ENCODE data around the gene TRMT2A.

Gene TRMT2A

DNA sequence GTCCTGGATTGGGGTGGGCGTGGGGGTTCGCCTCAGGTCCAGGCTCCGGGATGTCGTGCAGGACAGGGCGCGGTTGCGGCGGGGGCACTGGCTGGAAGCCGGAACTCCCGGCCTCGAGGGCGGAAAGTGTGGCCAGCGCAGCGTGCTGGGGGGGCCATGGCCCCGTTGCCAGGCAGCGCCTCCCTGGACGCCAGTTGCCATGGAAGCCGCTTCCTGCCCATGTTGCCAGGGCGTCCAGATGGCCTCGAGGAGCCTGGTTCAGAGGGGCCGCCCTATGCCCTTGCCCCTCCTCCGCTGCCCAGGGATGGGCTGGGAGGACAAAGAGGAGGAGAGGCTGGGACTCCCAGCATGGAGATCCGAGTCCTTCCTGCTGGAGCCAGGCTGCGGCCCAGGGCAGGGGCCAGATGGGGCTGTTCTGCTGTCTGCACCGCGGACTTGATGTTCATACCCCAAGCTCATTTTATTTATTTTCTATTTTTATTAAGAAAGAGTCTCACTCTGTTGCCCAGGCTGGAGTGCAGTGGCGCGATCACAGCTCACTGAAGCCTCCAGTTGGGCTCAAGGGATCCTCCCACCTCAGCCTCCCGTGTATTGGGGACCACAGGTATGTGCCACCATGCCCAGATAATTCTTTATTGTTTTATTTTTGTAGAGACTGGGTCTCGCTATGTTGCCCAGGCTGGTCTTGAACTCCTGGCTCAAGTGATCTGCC lies 38.5 kb upstream of the TRMT2A start:
- Histone ChIP-seq H3K36me3 (ENCODE audit: insufficient read depth, low read length) (no peaks in the 10 kb centered on the region), H3K4me1 (ENCODE audit: insufficient read depth, low read length) (peaks cover 43% of the 10 kb centered on the region), H3K9me3 (ENCODE audit: low read length) (no peaks in the 10 kb centered on the region), H3K27me3 (ENCODE audit: insufficient read depth, low read length) (no peaks in the 10 kb centered on the region), H2AFZ (ENCODE audit: low read depth, low read length) (peak overlapping the region; percentile 31), H3K4me3 (ENCODE audit: low read length) (no peak overlapping the region)

DNA sequence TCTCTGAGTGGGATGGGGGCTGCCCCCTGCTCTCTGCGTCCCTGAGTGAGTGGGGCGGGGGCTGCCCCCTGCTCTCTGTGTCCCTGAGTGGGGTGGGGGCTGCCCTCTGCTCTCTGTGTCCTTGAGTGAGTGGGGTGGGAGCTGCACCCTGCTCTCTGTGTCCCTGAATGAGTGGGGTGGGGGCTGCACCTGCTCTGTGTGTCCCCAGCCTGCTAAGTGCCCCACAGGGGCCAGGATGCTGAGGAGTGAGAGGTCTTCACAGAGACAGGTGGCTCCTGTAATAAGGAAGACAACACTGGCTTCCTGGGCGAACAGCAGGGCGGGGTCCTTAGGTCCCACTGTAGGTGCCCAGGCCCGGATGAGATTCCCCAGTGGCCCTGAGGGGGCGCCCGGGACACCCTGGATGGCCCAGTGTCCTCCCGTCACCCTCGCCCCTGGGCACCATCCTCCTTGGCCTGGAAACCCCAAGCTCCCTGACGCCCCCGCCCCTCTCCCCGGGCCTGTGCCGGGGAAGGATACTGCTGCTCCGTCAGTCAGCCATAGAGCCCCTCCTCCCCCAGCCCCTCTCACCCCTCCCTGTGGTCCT lies 37.7 kb upstream of the TRMT2A start:
- no peaks in the 10 kb centered on the region for H3K36me3 ChIP-seq (ENCODE audit: insufficient read depth, low read length)
- no peaks in the 10 kb centered on the region for H3K9me3 ChIP-seq (ENCODE audit: low read length)
- peak overlapping the region; percentile 31 for H2AFZ ChIP-seq (ENCODE audit: low read depth, low read length)
- peaks cover 43% of the 10 kb centered on the region for H3K4me1 ChIP-seq (ENCODE audit: insufficient read depth, low read length)
- no peaks in the 10 kb centered on the region for H3K27me3 ChIP-seq (ENCODE audit: insufficient read depth, low read length)
- no peak overlapping the region for H3K4me3 ChIP-seq (ENCODE audit: low read length)

DNA sequence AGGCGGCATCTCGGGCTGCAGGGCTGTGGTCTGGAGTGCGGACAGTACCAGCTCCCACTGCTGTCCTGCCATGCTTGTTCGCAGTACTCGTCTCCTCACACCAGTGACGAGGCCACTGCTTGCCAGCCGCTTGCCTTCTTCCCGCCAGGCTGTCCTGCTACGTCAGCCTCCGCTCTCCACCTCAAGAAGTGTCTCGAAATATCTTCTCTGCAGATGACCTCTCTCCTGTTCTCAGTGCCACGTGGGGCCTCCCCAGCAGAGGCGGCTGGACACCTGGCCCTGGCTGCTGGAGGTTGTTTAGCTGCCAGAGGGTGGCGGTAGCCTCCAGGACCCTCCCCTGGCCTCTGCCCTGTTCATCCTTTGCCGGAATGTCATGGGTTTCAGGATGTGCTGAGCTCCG lies 36.9 kb upstream of the TRMT2A start:
- Histone ChIP-seq H3K4me3 (ENCODE audit: low read length) (no peak overlapping the region), H3K27me3 (ENCODE audit: insufficient read depth, low read length) (no peaks in the 10 kb centered on the region), H3K4me1 (ENCODE audit: insufficient read depth, low read length) (peaks cover 40% of the 10 kb centered on the region), H3K9me3 (ENCODE audit: low read length) (no peaks in the 10 kb centered on the region), H3K36me3 (ENCODE audit: insufficient read depth, low read length) (no peaks in the 10 kb centered on the region), H2AFZ (ENCODE audit: low read depth, low read length) (no peak overlapping the region)

DNA sequence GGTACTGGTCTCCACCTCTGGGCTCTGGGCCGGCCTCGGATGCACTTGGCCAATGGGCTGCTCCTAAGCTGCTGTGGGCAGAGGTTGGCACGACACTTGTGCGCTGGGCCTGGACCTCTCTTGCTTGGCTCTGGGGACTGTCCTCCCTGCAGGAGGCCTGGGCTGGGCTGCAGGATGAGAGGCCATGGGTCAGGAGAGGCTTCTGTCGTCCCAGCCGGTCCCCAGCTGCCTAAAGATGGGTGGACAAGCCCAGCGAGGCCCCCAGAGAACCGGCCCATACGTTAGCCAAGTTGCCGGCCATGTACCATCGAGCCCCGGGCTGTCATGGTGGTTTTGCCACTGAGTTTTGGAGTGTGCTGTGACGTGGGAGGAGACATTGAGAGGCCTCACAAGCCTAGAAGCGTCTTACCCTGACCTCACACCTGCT lies 35.5 kb upstream of the TRMT2A start:
- H3K9me3 ChIP-seq (ENCODE audit: low read length), result no peaks in the 10 kb centered on the region
- no peaks in the 10 kb centered on the region for H3K36me3 ChIP-seq (ENCODE audit: insufficient read depth, low read length)
- no peak overlapping the region for H2AFZ ChIP-seq (ENCODE audit: low read depth, low read length)
- H3K4me1 ChIP-seq (ENCODE audit: insufficient read depth, low read length), result peaks cover 36% of the 10 kb centered on the region
- H3K4me3 ChIP-seq (ENCODE audit: low read length), result no peak overlapping the region
- no peaks in the 10 kb centered on the region for H3K27me3 ChIP-seq (ENCODE audit: insufficient read depth, low read length)

DNA sequence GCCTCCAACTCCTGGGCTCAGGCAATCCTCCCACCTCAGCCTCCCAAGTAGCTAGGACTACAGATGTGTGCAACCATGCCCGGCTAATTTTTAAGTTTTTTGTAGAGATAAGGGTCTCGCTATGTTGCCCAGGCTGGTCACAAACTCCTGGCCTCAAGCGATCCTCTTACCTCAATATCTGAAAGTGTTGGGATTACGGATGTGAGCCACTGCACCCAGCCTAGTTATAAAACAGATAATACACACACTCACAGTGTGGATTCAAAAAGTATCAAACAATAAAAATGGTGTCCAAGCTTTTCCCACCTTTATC lies 34.2 kb upstream of the TRMT2A start:
- Histone ChIP-seq H3K36me3 (ENCODE audit: insufficient read depth, low read length) (no peaks in the 10 kb centered on the region), H3K4me3 (ENCODE audit: low read length) (no peak overlapping the region), H3K9me3 (ENCODE audit: low read length) (no peaks in the 10 kb centered on the region), H3K27me3 (ENCODE audit: insufficient read depth, low read length) (no peaks in the 10 kb centered on the region), H2AFZ (ENCODE audit: low read depth, low read length) (no peak overlapping the region), H3K4me1 (ENCODE audit: insufficient read depth, low read length) (peaks cover 36% of the 10 kb centered on the region)

DNA sequence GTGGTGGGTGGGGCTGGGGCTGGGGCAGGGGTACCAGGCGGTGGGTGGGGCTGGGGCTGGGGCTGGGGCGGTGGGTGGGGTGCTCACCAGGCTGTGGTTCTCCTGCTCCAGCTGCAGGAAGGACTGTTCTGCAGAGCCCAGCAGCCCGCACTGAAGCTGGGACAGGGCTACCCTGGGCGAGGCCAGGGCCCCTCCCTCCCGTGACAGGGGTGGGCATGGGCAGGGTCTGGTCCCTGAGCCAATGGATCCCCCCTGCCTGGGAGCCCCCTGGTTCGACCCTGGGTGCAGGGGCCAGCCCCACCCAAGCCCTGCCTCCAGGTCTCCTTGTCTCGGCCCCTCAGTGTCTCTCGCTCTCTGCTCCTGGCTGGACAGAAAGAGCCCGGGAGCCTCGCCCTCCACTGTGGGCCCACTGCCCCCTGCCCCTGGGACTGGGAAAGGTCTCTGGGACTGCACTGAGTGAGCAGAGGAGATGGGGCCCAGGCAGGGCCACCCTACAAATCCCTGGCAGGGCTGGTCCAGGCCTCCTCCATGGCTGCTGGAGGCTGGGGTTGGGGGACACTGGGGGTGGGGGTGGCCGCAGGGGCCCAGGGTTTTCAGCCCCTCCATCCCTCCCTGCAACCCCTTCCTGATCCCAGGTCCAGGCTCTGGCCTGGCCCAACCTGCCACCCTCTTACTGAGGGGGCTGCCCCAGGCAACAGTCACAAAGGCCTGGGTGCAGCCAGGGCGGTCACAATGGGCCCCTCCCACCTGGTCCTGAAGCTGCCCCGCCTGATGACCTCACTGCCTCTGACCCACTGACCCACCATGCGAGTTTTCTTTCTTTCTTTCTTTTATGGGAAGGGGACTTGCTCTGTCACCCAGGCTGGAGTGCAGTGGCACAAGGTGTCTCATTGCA lies 33.6 kb upstream of the TRMT2A start, which contains the start of gene CCDC188:
TSS of gene CCDC188 (minus strand) at position 675 of the 895 bp plus-strand sequence. CDS start at position 606, 69 bp downstream.
- H3K9me3 ChIP-seq (ENCODE audit: low read length), result no peaks in the 10 kb centered on the region
- H3K27me3 ChIP-seq (ENCODE audit: insufficient read depth, low read length), result no peaks in the 10 kb centered on the region
- H2AFZ ChIP-seq (ENCODE audit: low read depth, low read length), result no peak within 1 kb of the TSS
- H3K36me3 ChIP-seq (ENCODE audit: insufficient read depth, low read length), result peaks cover 1% of the 10 kb centered on the region
- peaks cover 33% of the 10 kb centered on the region for H3K4me1 ChIP-seq (ENCODE audit: insufficient read depth, low read length)
- no peak within 1 kb of the TSS for H3K4me3 ChIP-seq (ENCODE audit: low read length)

DNA sequence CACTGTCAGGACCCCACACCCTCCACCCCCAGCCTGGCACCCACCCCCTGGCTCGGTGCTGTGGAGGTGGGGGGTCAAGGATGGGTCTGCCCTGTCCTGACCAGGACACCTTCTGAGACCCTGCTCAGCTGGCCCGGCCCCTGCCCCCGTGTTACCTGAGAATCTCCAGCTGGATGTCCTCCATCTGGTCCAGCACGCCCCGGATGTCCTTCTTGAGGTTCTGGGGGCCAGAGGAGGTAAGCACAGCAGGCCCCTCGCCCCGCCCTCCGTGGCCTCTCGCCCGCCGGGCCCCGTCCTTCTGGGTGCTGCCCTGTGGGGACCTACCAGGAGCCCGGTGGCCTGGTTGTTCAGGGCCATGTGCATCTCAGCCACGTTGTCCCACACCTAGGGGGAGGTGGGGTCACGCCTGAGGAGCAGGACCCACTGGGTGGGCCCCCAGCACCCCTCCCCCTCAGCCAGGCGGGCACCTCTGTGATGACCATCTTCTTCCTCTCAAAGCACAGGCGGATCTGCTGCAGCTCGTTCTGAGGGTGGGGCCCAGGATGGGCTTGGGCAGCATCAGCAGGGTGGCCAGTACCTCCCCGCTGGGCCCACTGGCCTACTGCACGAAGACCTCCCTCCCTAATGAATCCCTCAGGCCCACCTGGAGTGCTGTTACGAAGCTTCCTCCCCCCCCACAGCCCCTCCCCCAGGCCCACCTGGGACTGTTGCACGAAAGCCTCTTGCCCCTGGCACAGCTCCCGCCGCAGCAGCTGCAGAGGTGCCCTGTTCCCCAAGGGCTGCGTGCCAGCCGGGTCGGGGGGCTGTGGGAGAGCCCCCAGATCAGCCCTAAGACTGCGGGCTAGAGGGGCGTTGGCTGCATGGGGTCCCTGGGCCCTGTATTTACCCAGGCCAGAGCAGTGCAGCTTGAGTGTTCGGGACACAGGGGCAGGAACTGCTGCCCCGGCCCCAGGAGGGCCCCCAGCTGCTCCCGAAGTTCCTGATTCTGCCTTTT lies 32.5 kb upstream of the TRMT2A start:
- H3K27me3 ChIP-seq (ENCODE audit: insufficient read depth, low read length), result no peaks in the 10 kb centered on the region
- peaks cover 25% of the 10 kb centered on the region for H3K4me1 ChIP-seq (ENCODE audit: insufficient read depth, low read length)

DNA sequence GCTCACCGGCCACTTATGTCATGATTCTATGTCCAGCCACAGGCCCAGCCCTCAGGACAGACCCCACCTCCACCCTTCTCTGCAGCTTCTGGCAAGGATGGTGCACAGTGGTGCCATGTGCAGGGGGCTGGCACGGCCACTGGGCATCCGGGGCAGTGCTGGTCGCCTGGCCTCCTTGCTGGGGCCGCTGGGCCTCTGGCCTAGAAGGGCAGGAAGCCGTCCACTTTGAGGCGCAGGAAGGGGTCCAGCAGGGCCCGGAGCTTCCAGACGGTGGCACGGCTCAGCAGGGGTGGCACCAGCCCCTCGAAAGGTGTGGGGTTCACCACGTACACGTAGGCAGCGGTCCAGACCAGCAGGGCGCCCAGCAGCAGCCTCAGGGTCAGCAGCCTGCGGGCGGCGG lies 31.4 kb upstream of the TRMT2A start:
- H3K9me3 ChIP-seq (ENCODE audit: low read length), result no peaks in the 10 kb centered on the region
- H3K4me1 ChIP-seq (ENCODE audit: insufficient read depth, low read length), result peaks cover 18% of the 10 kb centered on the region
- H3K4me3 ChIP-seq (ENCODE audit: low read length), result no peak overlapping the region
- H3K36me3 ChIP-seq (ENCODE audit: insufficient read depth, low read length), result peaks cover 10% of the 10 kb centered on the region
- no peak overlapping the region for H2AFZ ChIP-seq (ENCODE audit: low read depth, low read length)
- no peaks in the 10 kb centered on the region for H3K27me3 ChIP-seq (ENCODE audit: insufficient read depth, low read length)

More for the DNA sequence above, 32.5 kb upstream of the TRMT2A start:
- Histone ChIP-seq H3K4me3 (ENCODE audit: low read length) (no peak overlapping the region), H3K36me3 (ENCODE audit: insufficient read depth, low read length) (peaks cover 5% of the 10 kb centered on the region), H3K9me3 (ENCODE audit: low read length) (no peaks in the 10 kb centered on the region), H2AFZ (ENCODE audit: low read depth, low read length) (no peak overlapping the region)

DNA sequence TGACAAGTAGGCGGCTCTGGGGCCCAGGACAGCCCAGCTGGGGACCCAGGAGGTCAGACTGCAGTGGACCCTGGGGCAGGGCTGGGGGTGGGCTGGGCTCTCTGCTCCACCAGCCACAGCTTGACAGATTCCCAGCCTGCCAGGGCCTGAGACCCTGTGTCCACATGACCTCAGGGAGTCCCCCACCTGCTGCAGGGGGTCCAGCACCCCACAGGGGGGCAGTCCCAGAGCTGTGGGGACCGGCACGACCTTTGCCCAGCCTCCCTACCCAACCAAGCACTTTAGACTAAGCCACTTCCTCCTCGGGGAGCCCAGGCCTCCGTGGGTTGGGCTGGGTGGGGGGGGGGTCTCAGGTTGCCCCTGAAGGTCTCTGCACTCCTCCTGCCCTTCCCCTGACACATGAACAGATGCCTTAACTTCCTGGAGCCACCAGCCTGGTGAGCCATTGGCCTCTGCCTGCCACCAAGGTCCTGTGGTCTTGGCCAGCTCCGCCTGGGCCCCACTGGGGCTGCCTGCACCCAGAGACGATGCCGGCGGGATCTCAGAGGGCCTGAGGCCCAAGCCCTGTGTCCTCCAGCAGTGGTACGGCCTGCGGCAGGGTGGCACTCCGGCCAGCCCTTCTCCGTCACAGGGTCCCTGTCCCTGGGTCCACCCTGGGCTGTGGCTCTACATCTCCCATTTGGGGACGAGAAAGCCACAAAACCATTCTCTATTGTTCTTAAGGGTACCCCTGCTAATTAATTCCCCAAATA lies 30.4 kb upstream of the TRMT2A start:
- no peaks in the 10 kb centered on the region for H3K9me3 ChIP-seq (ENCODE audit: low read length)
- no peak overlapping the region for H2AFZ ChIP-seq (ENCODE audit: low read depth, low read length)
- no peak overlapping the region for H3K4me3 ChIP-seq (ENCODE audit: low read length)
- H3K4me1 ChIP-seq (ENCODE audit: insufficient read depth, low read length), result peaks cover 18% of the 10 kb centered on the region
- peaks cover 10% of the 10 kb centered on the region for H3K36me3 ChIP-seq (ENCODE audit: insufficient read depth, low read length)
- H3K27me3 ChIP-seq (ENCODE audit: insufficient read depth, low read length), result no peaks in the 10 kb centered on the region

DNA sequence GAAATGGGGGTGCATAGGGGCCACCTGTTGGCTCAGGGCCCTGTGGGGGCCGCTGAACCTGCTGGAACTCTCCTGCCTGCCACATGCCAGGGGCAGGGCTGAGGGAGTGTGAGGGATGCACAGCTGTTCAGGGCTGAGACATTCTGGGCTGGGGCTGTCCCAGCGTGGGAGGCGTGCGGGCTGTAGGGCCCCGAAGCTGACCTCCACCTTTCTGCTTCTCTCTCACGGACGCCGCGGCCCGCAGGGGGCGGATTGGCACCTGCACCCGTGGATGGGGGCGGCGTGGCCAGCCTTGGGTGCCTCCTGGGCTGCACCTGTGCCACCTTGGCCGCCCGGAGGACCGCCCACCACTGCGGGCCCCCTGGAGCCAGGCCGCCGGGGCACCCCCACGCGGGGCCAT lies 29.8 kb upstream of the TRMT2A start:
- Histone ChIP-seq H3K27me3 (ENCODE audit: insufficient read depth, low read length) (no peaks in the 10 kb centered on the region), H3K36me3 (ENCODE audit: insufficient read depth, low read length) (peaks cover 10% of the 10 kb centered on the region), H3K9me3 (ENCODE audit: low read length) (no peaks in the 10 kb centered on the region), H2AFZ (ENCODE audit: low read depth, low read length) (no peak overlapping the region), H3K4me1 (ENCODE audit: insufficient read depth, low read length) (peaks cover 18% of the 10 kb centered on the region), H3K4me3 (ENCODE audit: low read length) (no peak overlapping the region)

DNA sequence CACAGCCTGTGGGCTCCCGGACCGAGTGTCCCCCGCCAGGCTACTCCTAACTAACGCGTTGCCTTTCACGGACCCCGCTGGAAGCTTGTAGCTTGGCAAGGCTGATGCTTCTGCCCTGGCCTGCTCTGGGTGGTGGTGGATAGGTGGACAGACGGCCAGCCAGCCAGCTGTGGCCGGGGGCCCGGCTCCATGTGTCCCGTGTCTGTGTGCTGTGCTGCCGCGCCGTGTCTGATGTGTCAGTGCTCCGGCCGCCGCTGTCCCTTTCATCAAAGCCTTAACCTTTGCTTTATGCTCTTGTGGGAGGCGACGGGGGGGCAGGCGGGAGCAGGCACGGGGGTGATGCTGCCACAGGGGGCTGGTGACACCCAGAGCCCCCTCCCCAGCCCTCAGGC lies 28.8 kb upstream of the TRMT2A start:
- H3K27me3 ChIP-seq (ENCODE audit: insufficient read depth, low read length), result no peaks in the 10 kb centered on the region
- H2AFZ ChIP-seq (ENCODE audit: low read depth, low read length), result no peak overlapping the region
- peaks cover 10% of the 10 kb centered on the region for H3K36me3 ChIP-seq (ENCODE audit: insufficient read depth, low read length)
- no peak overlapping the region for H3K4me3 ChIP-seq (ENCODE audit: low read length)
- no peaks in the 10 kb centered on the region for H3K9me3 ChIP-seq (ENCODE audit: low read length)
- H3K4me1 ChIP-seq (ENCODE audit: insufficient read depth, low read length), result peaks cover 17% of the 10 kb centered on the region

All from neuron (in vitro differentiated cells).